Measurements from ENCODE around the gene MBNL1. TPM values are rescaled to one million over a fixed set of nuclear protein-coding genes. Genes with fewer than 3 reads are reported as not detected.

Gene MBNL1
- polyA plus RNA-seq, 3 donors, result 190 to 204 (median 191) TPM

DNA sequence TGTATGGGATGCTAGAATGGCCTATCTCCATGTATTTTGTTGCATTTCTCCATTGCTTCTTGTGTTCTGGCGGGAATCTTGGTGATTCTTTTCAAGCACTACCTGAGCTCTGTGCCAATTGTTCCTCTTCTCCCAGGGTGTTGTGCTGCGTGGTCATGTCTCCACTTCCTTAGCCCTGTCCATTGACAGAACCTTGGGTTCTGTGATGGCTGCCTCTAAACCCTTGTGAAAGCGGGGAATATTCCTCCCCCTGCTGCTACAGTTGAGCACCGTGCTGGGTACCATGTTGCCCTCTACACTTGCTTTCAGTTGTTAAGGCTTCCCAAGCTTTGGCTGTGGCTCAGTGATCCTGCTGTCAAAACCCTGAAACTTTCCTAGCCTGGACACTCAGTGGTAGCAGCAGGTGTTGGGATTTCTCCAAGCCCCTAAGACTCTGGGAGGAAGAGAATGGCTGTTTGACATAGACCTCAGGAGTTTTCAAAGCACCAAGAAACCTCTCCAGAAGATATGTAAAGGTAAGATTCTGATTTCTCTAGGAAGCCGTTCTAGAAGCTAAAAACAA is 69.5 kb downstream of the MBNL1 start:
- H3K4me1 Mint-ChIP-seq, result peaks cover 35% of the 10 kb centered on the region
- Histone ChIP-seq H3K79me2 (ENCODE audit: insufficient read depth, low read length) (peaks cover 100% of the 10 kb centered on the region), H3K4me2 (replicated peaks; ENCODE audit: extremely low read depth, low read length, poor library complexity, severe bottlenecking) (no peak overlapping the region), H3K9me3 (replicated peaks in 1 of 2; ENCODE audit: control insufficient read depth in 1 of 2, insufficient read depth in 1 of 2, low read length in 2 of 2) (no peaks in the 10 kb centered on the region), H3K9ac (ENCODE audit: insufficient read depth, low read length, poor library complexity, severe bottlenecking) (no peak overlapping the region), H3K4me1 (ENCODE audit: control insufficient read depth in 1 of 2, insufficient read depth in 2 of 2, low read length in 2 of 2) (peaks cover 9 to 30% of the 10 kb centered on the region in 2 donors), H3K4me3 (replicated peaks in 1 of 3; ENCODE audit: low read depth in 2 of 3, low read length in 3 of 3) (no peak overlapping the region), H2AFZ (ENCODE audit: insufficient read depth, low read depth, low read length, poor library complexity, severe bottlenecking) (no peak overlapping the region), H3K27me3 (ENCODE audit: control insufficient read depth in 2 of 2, insufficient read depth in 2 of 2, low read length in 2 of 2) (no peaks in the 10 kb centered on the region), H3K36me3 (replicated peaks in 1 of 2; ENCODE audit: control insufficient read depth in 1 of 2, insufficient read depth in 2 of 2, low read length in 2 of 2) (peaks cover 30 to 59% of the 10 kb centered on the region in 2 donors), H4K20me1 (ENCODE audit: insufficient read depth, low read length) (peaks cover 100% of the 10 kb centered on the region), H3K27ac (ENCODE audit: low read depth in 1 of 2, low read length in 2 of 2) (peak overlapping the region in 1 of 2 donors; percentile 55)
- no peaks in the 10 kb centered on the region for H3K27me3 Mint-ChIP-seq (ENCODE audit: low read depth in 3 of 3)
- no peak for DNase-seq
- 89% methylated on average over 3 of the region's 5 CpGs for WGBS (ENCODE audit: insufficient coverage)
- H3K4me3 Mint-ChIP-seq, result no peak overlapping the region
- H3K27ac Mint-ChIP-seq, result peak overlapping the region in 5 of 7 donors; percentile 51 to 82 (median 60)
- no peak for TF ChIP-seq CTCF (IDR thresholded peaks at IDR 0.05)
- H3K36me3 Mint-ChIP-seq, result peaks cover 33 to 55% of the 10 kb centered on the region in 2 donors
- intact Hi-C loops (cut with micrococcal nuclease), result no loop called here
- no peaks in the 10 kb centered on the region for H3K9me3 Mint-ChIP-seq

GRCh38 chr3:152339881-152340505 is 71.3 kb downstream of the MBNL1 start:
- Histone ChIP-seq H3K9me3 (replicated peaks in 1 of 2; ENCODE audit: control insufficient read depth in 1 of 2, insufficient read depth in 1 of 2, low read length in 2 of 2) (no peaks in the 10 kb centered on the region), H3K27me3 (ENCODE audit: control insufficient read depth in 2 of 2, insufficient read depth in 2 of 2, low read length in 2 of 2) (no peaks in the 10 kb centered on the region), H3K79me2 (ENCODE audit: insufficient read depth, low read length) (peaks cover 99% of the 10 kb centered on the region), H3K27ac (ENCODE audit: low read depth in 1 of 2, low read length in 2 of 2) (peak overlapping the region in 1 of 2 donors; percentile 21), H3K4me2 (replicated peaks; ENCODE audit: extremely low read depth, low read length, poor library complexity, severe bottlenecking) (no peak overlapping the region), H3K4me1 (ENCODE audit: control insufficient read depth in 1 of 2, insufficient read depth in 2 of 2, low read length in 2 of 2) (peaks cover 12 to 23% of the 10 kb centered on the region in 2 donors), H3K4me3 (replicated peaks in 1 of 3; ENCODE audit: low read depth in 2 of 3, low read length in 3 of 3) (no peak overlapping the region), H3K9ac (ENCODE audit: insufficient read depth, low read length, poor library complexity, severe bottlenecking) (no peak overlapping the region), H4K20me1 (ENCODE audit: insufficient read depth, low read length) (peaks cover 99% of the 10 kb centered on the region), H3K36me3 (replicated peaks in 1 of 2; ENCODE audit: control insufficient read depth in 1 of 2, insufficient read depth in 2 of 2, low read length in 2 of 2) (peaks cover 34 to 57% of the 10 kb centered on the region in 2 donors), H2AFZ (ENCODE audit: insufficient read depth, low read depth, low read length, poor library complexity, severe bottlenecking) (no peak overlapping the region)
- Mint-ChIP-seq H3K4me3 (no peak overlapping the region), H3K9me3 (no peaks in the 10 kb centered on the region), H3K27me3 (ENCODE audit: low read depth in 3 of 3) (no peaks in the 10 kb centered on the region), H3K36me3 (peaks cover 35 to 57% of the 10 kb centered on the region in 2 donors), H3K27ac (peak overlapping the region in 4 of 7 donors; percentile 2 to 52 (median 37)), H3K4me1 (peaks cover 33% of the 10 kb centered on the region)
- intact Hi-C loops (cut with micrococcal nuclease), result no loop called here
- WGBS (ENCODE audit: insufficient coverage), result 100% methylated on average over 2 of the region's 4 CpGs
- no peak for DNase-seq
- TF ChIP-seq CTCF (IDR thresholded peaks at IDR 0.05), result no peak
